Liver (tissue), 9 donors: Measurements from ENCODE around the gene FUT4. TPM values are rescaled to one million over a fixed set of nuclear protein-coding genes. Genes with fewer than 3 reads are reported as not detected.

Source experiments
- DNase-seq: peaks from one replicate; pipeline ENCODE4 v3.0.0-alpha.2; 2017; ENCODE audit warnings: low spot score
- H3K27ac ChIP-seq, 2 donors: one replicate each; pipeline ENCODE4 v1.7.0; 2013; ENCODE audit warnings: inconsistent platforms in 2 of 2, low read length in 2 of 2, control low read depth in 1 of 2, low read depth in 1 of 2, mild to moderate bottlenecking in 1 of 2
- H3K27me3 ChIP-seq, 4 donors: one replicate each; pipeline versions ENCODE4 v1.6.1 to v1.7.0; 2013; ENCODE audit warnings: low read length in 3 of 4, inconsistent platforms in 1 of 4, mild to moderate bottlenecking in 1 of 4, moderate library complexity in 1 of 4; ENCODE audit not compliant: control insufficient read depth in 4 of 4, insufficient read depth in 4 of 4
- H3K36me3 ChIP-seq, 4 donors: one replicate each; pipeline versions ENCODE4 v1.6.1 to v1.7.0; 2013; ENCODE audit warnings: low read length in 3 of 4, mild to moderate bottlenecking in 3 of 4, low read depth in 1 of 4, moderate library complexity in 1 of 4; ENCODE audit not compliant: control insufficient read depth in 4 of 4, insufficient read depth in 3 of 4
- H3K4me1 ChIP-seq, 4 donors: one replicate each; pipeline versions ENCODE4 v1.6.1 to v1.7.0; 2013; ENCODE audit warnings: low read length in 3 of 4, mild to moderate bottlenecking in 3 of 4, moderate library complexity in 1 of 4; ENCODE audit not compliant: control insufficient read depth in 4 of 4, insufficient read depth in 4 of 4
- H3K4me3 ChIP-seq, 3 donors: one replicate each; pipeline versions ENCODE4 v1.6.1 to v1.7.0; 2013; ENCODE audit warnings: low read length in 3 of 3, control low read depth in 1 of 3, low read depth in 1 of 3, mild to moderate bottlenecking in 1 of 3
- H3K9ac ChIP-seq, 2 donors: one replicate each; pipeline ENCODE4 v1.7.0; 2013; ENCODE audit warnings: low read length in 2 of 2, mild to moderate bottlenecking in 2 of 2, moderate library complexity in 2 of 2, control low read depth in 1 of 2, low read depth in 1 of 2
- H3K9me3 ChIP-seq, 4 donors: one replicate each; pipeline versions ENCODE4 v1.6.1 to v1.7.0; 2013; ENCODE audit warnings: low read length in 3 of 4; ENCODE audit not compliant: control insufficient read depth in 4 of 4
- ATF3 ChIP-seq: IDR thresholded peaks from 2 replicates; pipeline ENCODE4 v1.6.1; 2016; ENCODE audit warnings: antibody characterized with exemption
- EGR1 ChIP-seq, 2 donors: IDR thresholded peaks; 2 replicates each; pipeline ENCODE4 v1.6.1; 2016 to 2018; ENCODE audit warnings: antibody characterized with exemption in 2 of 2, low read depth in 2 of 2
- FOXA1 ChIP-seq: IDR thresholded peaks from 2 replicates; pipeline ENCODE4 v1.6.1; 2016; ENCODE audit warnings: antibody characterized with exemption
- FOXA2 ChIP-seq: IDR thresholded peaks from 2 replicates; pipeline ENCODE4 v1.6.1; 2016; ENCODE audit warnings: antibody characterized with exemption
- HNF4A ChIP-seq, 2 donors: conservative IDR thresholded peaks; 2 replicates each; pipeline ENCODE4 v1.6.1; 2016; ENCODE audit warnings: antibody characterized with exemption in 2 of 2, mild to moderate bottlenecking in 2 of 2
- HNF4G ChIP-seq: IDR thresholded peaks from 2 replicates; pipeline ENCODE4 v1.6.1; 2016; ENCODE audit warnings: antibody characterized with exemption
- JUND ChIP-seq, 2 donors: IDR thresholded peaks; 2 replicates each; pipeline ENCODE4 v1.6.1; 2016; ENCODE audit warnings: antibody characterized with exemption in 2 of 2
- MAX ChIP-seq: IDR thresholded peaks from 2 replicates; pipeline ENCODE4 v1.6.1; 2016; ENCODE audit warnings: antibody characterized with exemption
- NR2F2 ChIP-seq: IDR thresholded peaks from 2 replicates; pipeline ENCODE4 v1.6.1; 2016; ENCODE audit warnings: antibody characterized with exemption
- RAD21 ChIP-seq, 2 donors: IDR thresholded peaks; 2 replicates each; pipeline ENCODE4 v1.6.1; 2016; ENCODE audit warnings: antibody characterized with exemption in 2 of 2, mild to moderate bottlenecking in 2 of 2
- REST ChIP-seq: IDR thresholded peaks from 2 replicates; pipeline ENCODE4 v1.6.1; 2016; ENCODE audit warnings: antibody characterized with exemption, mild to moderate bottlenecking
- RXRA ChIP-seq, 2 donors: IDR thresholded peaks; 2 replicates each; pipeline ENCODE4 v1.6.1; 2017 to 2018; ENCODE audit warnings: antibody characterized with exemption in 2 of 2, mild to moderate bottlenecking in 1 of 2
- SP1 ChIP-seq: IDR thresholded peaks from 2 replicates; pipeline ENCODE4 v1.6.1; 2018; ENCODE audit warnings: antibody characterized with exemption, mild to moderate bottlenecking
- TAF1 ChIP-seq: conservative IDR thresholded peaks from 2 replicates; pipeline ENCODE4 v1.6.1; 2016; ENCODE audit warnings: antibody characterized with exemption, mild to moderate bottlenecking
- YY1 ChIP-seq: IDR thresholded peaks from 2 replicates; pipeline ENCODE4 v1.6.1; 2016; ENCODE audit warnings: antibody characterized with exemption, mild to moderate bottlenecking
- WGBS: extraction: QIAGEN DNeasy Blood & Tissue Kit; methylation state at CpG from one replicate; pipeline ENCODE4 v1.1.7; 2013; 5-methylcytosine and 5-hydroxymethylcytosine counted together
- polyA plus RNA-seq, 2 donors: library from polyadenylated mRNA; stranded (reverse) in 1 of 2; unstranded in 1 of 2; fragments of 200-250 nt in 1 of 2; fragments of >200 nt in 1 of 2; fragmentation: Nextera tagmentation in 1 of 2; extraction: Ambion mirVana in 1 of 2; gene quantifications; one replicate each; pipeline versions ENCODE4 v1.2.1 to v1.2.3, GENCODE V29; 2013 to 2015
- total RNA-seq, 2 donors: library from RNA; depleted of rRNA; stranded (reverse); fragments of >200 nt; gene quantifications; one replicate each; pipeline ENCODE4 v1.2.3, GENCODE V29; 2014
- donor health status: healthy.
- donor health status: healthy.
- donor health status: healthy.
- donor health status: healthy.
- donor health status: healthy.

The FUT4 gene
- total and polyA plus RNA-seq, 4 donors: 0.47 to 4.3 (median 1.4) TPM

- no peaks in the 10 kb centered on the region for H3K9me3 ChIP-seq
- no peaks in the 10 kb centered on the region for H3K4me1 ChIP-seq
- H3K27ac ChIP-seq: no peak overlapping the region
- no peak overlapping the region for H3K4me3 ChIP-seq
- 73% methylated on average over 13 of the region's 13 CpGs for WGBS
- DNase-seq: no peak
- no peaks in the 10 kb centered on the region for H3K36me3 ChIP-seq
- no peak overlapping the region for H3K9ac ChIP-seq
- no peaks in the 10 kb centered on the region for H3K27me3 ChIP-seq
- no peak for TF ChIP-seq RXRA (IDR thresholded peaks at IDR 0.05)
Measured at GRCh38 chr11:94574193-94574961, 30.7 kb downstream of the FUT4 start.

- Histone ChIP-seq H3K9me3 (no peaks in the 10 kb centered on the region), H3K27ac (no peak overlapping the region), H3K9ac (no peak overlapping the region), H3K4me3 (no peak overlapping the region), H3K4me1 (no peaks in the 10 kb centered on the region), H3K27me3 (no peaks in the 10 kb centered on the region), H3K36me3 (no peaks in the 10 kb centered on the region)
- DNase-seq: no peak
- 78% methylated on average over 5 of the region's 5 CpGs for WGBS
- no peak for TF ChIP-seq EGR1 (IDR thresholded peaks at IDR 0.05; ENCODE audit: low read depth in 2 of 2)
- no peak for TF ChIP-seq REST
- TF ChIP-seq FOXA1: no peak
- TF ChIP-seq NR2F2: no peak
- TF ChIP-seq RAD21 (IDR thresholded peaks at IDR 0.05): no peak
- no peak for TF ChIP-seq HNF4A (conservative IDR thresholded peaks at IDR 0.05)
- no peak for TF ChIP-seq HNF4G
- no peak for TF ChIP-seq SP1
- TF ChIP-seq MAX: no peak
- no peak for TF ChIP-seq RXRA (IDR thresholded peaks at IDR 0.05)
- TF ChIP-seq JUND (IDR thresholded peaks at IDR 0.05): no peak
- no peak for TF ChIP-seq FOXA2
- no peak for TF ChIP-seq TAF1
- no peak for TF ChIP-seq YY1
Measured at GRCh38 chr11:94576306-94576705, 32.6 kb downstream of the FUT4 start.

DNA sequence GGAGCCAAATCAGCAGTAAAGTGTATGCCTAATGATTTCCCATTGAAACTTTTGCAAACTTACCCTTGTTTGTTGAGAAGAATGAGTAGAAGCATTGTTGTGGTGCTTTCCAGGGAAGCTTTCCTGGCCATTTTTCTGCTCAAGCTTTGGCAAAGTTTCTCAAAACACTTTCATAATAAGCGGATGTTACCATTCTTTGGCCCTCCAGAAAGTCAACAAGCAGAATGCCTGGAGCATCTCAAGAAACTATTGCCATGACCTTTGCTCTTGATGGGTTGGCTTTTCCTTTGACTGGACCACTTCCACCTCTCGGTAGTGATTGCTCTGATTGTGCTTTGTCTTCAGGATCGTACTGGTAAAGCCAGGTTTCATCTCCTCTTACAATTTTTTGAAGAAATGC is 34.1 kb downstream of the FUT4 start:
- Histone ChIP-seq H3K4me3 (no peak overlapping the region), H3K9ac (no peak overlapping the region), H3K27me3 (no peaks in the 10 kb centered on the region), H3K4me1 (no peaks in the 10 kb centered on the region), H3K36me3 (no peaks in the 10 kb centered on the region), H3K27ac (no peak overlapping the region), H3K9me3 (no peaks in the 10 kb centered on the region)
- TF ChIP-seq ATF3 (no peak), FOXA2 (no peak), MAX (no peak), TAF1 (no peak), SP1 (no peak), FOXA1 (no peak), HNF4G (no peak), NR2F2 (no peak), YY1 (no peak)
- WGBS: 63% methylated on average over 3 of the region's 3 CpGs
- no peak for DNase-seq
